GM19455 (cell line): Measurements from ENCODE around the gene OPA1.

Experiments used
- ATAC-seq: cut with Tn5 transposase; IDR thresholded peaks from one replicate; pipeline ENCODE4 v1.9.1; 2021; ENCODE audit not compliant: unreplicated experiment

Gene OPA1

DNA sequence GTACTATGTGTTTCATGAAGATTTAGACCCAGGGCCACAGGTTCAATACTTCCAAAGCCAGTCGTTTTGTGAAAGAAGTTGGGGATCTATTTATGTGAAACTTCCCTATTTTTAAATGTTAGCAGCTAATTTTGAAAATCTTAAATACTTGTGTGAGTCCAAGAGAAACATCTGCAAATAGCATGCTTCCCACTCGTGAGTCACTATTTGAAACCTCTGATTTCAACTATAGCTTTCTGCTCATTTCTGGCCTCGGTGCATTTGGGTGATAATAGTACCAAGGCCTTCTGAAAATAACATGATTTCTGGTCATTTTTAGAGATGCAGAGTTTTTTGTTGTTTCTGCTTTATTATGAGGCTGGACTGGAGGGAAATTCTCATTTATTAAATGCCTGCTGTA, 110.0 kb downstream of the OPA1 start:
- no peak for ATAC-seq

DNA sequence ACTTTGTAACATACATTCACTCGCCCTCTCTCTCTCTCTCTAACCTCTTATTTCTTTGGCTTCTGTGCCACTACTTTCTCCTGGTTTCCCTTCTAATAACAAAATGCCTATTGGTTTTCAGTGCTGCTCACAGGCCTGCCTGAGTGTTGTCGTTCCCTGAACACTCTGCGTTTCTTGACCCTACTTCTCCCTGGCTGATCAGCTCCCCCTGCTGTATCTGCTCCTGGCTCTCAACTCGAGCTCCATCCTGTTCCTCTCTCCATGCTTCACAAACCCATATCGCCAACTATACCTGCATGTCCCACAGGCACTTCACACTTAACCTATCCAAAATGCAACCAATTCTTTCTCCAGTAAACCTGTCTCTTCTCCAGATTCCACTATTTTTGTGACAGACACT, 111.4 kb downstream of the OPA1 start:
- ATAC-seq: no peak

DNA sequence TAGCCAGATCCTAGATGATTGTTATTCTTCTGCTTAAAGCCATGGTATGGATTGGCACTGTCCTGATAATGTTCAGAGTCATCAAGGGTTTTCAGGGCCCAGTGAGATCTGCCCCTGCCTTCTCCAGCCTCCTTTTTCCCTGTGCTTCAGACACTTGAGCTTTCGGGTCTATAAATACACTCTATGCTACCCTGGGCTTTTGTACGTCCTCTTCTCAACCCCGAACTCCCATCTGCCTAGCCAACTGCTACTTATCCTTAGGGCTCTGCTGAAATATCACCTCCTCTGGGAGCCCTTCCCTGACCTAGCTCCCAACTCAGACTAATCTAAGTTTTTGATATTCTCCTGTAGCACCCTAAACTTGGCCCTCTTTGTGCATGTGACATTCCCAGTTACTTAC, 115.3 kb downstream of the OPA1 start:
- ATAC-seq: no peak

DNA sequence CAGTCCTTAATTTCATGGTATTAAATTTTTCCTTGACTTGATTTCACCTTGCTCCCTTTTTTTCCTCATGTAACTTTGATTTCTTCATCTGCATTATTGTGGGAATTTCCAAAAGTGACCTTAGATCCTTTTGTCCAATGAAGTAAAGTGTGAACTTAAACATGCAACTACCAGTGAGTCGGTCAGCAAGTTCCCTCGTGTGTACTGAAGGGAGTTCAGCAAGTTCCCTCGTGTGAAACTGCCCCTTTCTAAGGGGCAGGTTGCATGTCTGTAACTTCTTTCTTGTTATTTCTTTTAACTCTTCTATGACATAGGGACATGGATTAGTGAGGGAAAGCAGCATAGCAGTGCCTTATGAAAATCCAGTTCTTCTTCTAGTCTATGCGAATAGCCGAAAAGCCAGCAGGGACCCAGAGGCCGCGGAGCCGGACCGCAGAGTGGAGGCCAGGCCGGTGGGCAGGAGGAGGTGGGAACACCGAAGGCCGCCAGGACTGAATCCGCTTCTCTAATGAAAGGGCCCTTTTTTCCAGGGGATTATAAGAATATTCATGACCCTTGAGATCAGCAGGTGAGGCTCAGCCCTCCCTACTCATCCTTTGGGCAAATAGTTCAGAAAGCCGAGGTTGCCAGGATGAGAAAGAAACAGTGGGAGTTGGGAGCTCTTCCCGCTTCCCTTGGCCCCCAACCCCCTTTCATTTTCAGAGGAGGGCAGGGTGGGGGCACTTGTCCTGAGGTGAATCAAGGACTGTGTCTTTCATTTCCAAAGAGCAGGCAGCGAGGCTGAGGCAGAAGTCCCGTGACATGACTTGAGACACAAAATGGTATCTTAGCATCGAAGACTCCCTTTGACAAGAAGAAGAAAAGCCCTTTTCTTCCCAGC, 117.5 kb downstream of the OPA1 start:
- no peak for ATAC-seq

DNA sequence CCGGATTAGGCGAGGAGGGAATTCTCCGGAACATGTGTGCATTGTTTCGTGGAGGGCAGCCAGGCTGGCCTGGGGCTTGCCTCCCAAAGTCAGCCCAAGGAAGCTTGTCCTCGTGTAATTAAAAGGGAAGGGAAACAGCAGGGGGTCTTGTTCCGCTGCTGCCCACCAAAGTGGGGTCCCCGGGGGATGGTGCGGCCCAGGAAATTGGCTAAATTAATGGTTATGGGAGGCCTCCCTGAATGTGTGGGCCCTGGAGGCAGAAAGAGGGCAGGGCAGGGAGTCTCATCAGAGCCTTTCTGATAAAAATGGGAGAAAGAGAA, 118.1 kb downstream of the OPA1 start:
- ATAC-seq: no peak

DNA sequence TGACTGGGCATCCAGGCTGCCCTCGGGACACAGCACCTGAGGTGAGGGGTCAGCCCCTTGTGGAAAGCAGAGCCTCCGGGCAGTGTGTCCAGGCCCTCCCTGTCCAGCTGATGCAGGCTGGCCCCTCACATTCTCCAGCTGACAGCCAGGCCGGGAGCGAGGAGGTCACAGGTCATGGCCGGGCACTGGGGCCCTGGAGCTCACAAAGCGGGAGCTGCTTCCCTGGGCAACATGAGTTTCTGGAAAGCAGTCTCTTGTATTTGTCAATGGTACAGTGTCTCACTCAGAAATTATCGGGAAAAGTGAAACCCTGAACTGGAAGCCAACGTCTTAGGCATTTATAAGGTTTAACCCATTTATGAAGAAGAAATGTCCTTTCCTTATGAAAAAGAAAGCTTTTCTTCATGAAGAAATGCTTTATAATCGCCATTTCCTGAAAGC, 118.5 kb downstream of the OPA1 start:
- no peak for ATAC-seq

DNA sequence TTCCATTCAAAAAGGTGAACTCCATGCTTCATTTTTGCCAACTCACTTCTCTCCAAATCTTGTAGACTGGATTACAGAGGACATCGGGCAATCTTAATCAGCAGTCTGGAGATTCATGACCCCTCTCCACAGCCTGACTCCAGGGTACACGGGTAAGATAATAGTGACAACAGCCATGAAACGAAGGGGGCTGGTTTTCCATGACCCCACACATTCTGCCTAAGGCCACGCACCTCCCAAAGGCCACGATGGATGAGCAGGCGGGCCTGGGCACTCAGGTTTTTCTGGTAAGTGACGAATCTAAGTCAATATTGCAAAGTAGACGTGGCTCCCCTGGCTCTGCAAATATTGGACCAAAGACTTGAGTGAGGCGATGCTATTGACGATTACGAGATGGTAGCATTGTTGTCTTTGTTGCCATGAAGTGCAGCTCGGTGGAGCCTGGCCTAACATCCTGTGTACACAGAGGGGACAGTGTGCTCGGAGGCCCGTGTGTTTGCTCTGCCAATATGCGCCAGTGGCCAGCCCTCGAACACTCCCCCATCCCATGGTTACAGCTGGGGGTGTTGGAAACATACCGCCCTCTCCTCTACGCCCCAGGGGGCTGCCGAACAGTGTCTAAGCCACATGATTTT, 119.1 kb downstream of the OPA1 start:
- ATAC-seq: no peak

DNA sequence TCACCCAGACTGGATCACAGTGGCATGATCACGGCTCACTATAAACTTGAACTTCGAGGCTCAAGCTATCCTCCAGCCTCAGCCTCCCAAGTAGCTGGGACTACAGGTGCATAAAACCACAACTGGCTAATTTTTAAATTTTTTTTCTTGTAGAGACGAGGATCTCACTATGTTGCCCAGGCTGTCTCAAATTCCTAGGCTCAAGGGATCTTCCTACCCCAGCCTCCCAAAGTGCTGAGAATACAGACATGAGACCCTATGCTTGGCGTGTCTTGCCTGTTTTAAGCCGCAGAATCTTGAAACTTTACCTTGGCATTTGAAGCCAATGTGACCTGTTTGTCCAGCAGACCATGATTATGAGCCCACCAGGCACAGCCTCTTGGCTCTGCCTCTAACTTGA, 119.9 kb downstream of the OPA1 start:
- ATAC-seq: no peak

DNA sequence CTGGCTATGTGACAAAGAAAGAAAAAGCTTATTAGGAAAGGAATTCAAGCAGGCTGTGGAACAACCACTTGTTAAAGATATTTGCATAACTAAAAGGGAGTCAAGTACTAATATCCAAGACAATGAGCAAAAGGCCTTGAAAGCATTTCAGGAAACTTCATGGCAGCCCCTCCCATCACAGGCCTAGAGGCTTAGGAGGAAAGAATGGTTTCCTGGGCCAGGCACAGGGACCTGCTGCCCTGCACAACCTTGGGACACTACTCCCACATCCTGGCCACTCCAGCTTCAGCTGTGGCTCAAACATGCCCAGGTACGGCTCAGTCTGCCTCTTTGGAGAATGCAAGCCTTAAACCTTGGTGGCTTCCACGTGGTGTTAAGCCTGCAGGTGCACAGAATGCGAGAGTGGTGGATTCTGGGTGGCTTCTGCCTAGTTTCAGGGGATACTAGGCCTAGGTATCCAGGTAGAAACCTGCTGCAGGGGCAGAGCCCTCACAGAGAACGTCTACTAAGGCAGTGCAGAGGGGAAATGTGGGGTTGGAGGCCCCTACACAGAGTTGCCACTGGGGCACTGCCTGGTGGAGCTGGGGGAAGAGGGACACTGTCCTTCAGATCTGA, 121.6 kb downstream of the OPA1 start:
- ATAC-seq: no peak

DNA sequence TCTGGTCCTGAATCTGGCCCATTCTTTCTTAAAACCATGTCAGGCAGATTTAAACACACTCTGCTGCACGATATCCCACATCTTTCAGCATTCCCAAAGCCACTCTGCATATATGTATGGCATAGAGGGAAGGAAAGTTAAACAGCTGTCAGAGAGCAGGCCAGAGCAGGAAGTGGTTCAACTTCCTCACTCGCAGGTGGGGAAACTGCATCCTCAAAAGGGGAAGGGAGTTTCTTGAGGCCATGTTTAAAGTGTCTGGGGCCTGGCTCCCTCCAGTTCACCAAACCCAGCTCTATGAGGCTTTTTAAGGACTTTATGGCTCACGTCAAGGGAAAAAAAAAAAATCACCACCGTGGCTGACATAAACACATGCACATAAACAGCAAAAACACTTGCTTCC, 123.1 kb downstream of the OPA1 start:
- no peak for ATAC-seq

DNA sequence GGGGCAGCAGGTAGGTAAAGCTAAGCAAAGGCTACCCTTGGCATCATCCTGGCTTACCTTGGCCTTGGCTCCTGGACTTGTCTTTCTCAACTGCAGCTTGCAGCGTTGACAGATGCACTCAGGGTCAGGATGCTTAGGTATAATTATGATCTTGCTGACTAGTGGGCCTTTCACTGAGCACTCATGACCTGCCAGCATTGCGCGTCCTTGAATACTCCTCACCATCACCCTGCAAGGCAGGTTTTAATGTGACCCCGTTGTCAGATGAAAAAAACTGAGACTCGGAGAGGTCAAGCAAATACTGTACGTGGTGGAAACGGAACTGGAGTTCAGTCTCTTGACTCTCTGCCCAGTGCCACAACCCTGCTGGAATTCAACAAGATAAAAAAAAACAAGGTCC, 126.7 kb downstream of the OPA1 start:
- ATAC-seq: no peak

DNA sequence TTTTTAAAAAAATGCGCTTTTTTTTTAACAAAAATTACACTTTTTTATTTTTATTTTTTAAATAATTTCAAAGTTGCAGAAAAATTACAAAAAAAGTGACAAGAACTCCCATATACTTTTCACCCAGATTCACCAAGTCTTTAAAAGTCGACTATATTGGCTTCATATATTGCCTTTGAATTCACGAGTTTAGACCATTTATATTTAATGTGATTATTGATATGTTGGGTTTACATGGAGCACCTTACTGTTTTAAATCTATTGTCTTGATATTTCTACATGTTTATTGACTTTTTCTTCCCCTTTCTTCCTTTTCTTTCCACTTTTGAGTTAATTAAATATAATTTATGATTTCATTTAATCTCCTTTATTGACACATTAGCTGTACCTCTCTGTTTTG, 127.2 kb downstream of the OPA1 start:
- ATAC-seq: no peak

DNA sequence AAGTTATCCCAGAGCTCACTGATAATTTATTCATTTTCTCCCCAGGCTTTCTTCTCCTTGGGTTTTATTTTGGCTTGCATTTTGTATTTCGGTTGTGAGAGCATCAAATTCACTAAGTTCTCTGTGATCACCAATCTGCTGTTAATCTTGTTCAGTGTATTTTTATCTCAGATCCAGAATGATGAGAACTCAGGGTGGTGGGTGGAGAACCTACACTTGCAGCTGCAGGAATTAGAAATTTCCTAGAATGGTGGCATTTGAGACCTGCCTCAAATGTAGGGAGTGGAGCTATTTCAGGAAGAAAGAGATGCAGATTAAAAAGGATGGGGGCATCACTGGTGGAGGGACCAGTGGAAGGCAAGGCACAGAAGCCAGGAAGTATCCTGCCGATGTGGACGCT, 129.6 kb downstream of the OPA1 start:
- ATAC-seq: no peak

DNA sequence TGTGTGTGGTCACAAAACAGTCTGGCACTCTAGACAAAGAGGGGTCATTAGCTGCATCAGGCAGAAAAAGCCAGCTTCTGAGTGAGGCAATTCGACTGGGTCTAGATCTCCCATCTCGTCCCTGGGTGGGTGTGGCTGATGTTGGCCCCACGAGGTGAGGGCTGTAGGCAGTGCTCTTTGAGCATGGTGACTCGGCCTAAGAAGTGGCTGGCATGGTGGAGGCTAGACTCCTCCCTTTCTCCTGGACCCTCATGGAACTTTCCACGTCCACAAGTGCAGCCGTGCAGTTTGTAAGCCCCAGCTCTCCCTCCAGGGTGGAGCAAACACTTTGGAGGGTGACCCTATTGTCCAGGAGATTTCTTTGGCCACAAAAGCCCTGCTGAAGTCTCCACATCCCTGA, 134.1 kb downstream of the OPA1 start:
- ATAC-seq: no peak

DNA sequence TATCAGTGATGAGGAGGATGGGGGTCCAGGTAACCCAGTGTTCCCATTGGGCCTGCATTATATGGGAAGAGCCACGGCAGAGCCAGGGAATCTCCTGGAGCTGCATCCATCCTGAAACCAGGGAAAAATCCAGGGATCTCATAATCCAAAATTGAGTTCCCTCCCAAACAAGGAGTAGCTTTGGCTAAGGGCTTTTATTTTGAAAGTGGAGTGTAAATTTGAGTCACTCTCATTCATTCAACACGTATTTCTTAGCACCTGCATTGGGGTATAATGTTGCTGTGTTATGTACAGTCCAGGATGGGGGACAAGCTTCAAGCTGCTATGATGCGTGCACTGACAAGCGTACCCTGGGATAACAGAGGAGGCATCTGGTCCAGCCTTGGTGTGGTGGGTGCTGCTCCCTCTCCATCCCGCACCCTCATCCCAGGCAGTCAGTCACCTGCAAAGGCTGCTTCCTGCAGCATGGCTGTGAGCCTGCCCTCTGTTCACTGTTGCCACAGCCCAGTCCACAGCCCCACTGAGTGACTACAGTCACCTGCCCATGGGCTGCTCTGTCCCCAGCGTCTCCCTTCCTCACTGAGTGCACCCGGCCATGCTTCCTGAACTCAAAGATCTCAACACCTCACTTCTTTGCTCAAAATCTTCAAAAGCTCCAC, 135.6 kb downstream of the OPA1 start:
- no peak for ATAC-seq

DNA sequence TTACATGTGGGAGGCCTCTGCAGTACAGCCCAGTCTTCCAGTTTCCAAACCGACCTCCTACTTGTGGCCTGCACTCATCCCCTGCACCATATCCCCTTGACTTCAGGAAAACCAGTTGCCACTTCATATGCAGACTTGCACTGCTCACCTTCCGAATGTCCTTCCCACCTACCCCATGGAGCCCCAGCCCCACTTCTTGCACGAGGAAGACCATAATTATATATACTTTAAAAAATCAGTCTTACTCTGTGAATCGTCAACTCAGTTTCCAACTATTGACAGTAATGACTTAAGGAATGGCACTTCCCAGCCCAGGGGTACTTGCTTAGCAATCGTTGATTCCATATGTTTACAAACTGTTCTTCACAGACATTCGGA, 136.1 kb downstream of the OPA1 start:
- no peak for ATAC-seq

DNA sequence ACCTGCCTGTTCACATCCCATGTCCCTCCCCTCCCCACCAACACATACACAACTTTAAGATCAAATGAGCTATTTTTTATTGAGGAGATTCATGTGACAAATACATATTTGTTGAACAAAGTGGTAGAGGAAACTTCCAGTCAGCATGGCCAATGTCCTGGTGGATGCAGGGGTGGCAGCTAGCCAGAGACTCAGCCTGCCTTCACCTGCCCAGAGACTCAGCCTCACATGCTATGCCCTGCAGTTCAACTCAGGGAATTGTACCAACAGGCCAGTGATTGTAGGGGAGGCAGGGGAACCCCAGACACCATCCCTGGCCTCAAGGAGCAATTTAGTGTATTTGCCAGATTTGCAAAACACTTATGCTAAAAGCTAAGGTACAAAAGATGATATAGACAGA, 136.6 kb downstream of the OPA1 start:
- no peak for ATAC-seq

DNA sequence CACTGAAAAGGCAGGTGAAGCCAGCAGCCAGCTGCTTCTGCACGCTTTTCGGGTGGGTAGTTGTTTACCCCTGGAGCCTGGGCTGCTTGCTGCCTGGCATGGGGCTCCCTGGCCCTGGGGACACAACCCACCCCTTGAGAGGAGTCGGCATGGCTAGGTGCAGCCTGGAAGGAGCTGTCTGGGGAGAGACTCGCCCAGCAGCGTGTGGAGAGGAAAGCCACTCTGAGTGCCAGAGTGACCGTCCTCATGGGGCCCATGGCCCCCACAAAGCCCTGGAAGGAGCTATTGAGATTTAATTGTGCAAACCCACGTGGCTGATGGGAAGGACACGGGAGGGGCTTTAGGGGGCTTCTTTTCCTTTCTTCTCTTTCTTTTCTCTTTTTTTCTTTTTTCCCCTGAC, 137.5 kb downstream of the OPA1 start:
- ATAC-seq: no peak

DNA sequence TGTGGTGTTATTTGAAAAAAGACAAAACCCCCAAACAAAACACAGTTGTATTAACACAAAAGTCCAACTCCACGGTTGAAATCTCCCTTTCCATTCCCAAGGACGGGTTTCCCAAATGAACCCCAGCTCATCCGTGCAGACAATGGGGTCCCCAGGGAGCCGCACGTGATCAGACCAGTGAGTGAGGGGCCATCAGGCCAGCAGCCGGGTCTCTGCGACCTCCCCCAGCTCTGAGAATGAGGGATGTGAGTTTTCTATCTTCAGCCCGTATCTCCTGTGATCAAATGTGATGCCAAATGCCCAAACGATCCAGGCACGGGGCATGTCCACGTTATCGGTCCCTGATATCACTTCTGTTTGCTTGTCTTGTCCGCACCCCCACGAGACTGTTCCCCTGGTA, 138.0 kb downstream of the OPA1 start:
- ATAC-seq: no peak

DNA sequence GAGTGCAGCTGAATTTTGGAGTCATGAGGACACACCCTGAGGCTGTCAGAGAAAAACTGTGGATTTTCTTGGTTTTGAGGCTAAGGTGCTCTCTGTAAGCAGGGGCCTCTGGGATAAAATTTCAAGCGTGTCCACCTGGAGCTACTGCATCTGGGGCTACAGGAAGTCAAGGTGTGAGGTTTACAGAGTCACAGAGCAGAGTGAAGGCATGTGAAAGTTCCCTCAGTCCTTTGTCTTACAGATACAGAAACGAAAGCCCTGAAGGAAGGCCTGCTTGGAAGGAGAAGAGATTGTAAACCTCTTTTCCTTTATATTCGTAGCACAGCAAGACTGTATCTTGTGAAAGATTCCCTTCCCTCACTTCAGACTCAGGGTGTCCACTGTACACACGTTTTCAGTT, 138.6 kb downstream of the OPA1 start:
- ATAC-seq: no peak

DNA sequence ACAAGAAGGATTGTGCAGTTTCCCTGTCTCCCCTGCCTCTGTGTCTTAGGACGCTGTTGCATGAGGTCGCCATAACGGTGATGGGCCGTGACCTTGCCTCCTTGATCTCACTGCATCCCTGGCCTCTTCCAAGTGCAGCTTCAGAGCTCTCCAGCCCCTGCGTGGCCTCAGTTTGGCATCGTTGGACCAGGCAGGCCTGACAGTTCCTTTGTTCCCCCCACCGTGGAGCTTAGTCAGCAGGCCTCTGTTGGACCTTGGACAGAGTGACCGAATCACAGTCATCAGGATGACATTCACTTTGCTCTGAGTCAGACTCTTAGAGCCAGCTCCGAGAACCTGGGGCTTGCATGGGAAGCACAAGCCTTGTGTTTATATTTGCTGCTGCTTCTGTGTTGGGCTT, 139.4 kb downstream of the OPA1 start:
- no peak for ATAC-seq

DNA sequence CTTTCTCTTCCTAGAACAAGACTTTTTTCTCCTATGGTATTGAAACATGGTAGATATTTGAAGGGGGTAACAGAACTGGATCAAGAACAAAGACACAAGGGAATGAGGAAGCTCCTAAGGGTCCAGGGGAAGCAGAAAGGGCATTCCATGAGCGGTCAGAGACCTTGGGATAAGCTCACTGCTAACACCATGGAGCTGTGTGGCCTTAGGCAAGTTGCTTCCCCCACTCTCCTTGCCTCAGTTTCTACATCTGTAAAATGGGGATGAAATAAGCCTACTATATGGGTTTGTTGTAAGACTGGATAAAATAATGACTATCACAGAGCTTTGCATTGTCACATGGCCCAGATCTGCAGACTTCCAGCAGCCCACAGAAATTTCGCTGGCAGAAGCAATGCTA, 139.8 kb downstream of the OPA1 start:
- ATAC-seq: no peak
